Midbrain (tissue), 1 donor: ENCODE data around the gene TRABD.

ENCODE experiments used
- DNase-seq: peaks from one replicate; lab custom pipeline; 2025; lab: John Stamatoyannopoulos, UW

TRABD gene

GRCh38 chr22:50238755-50239154 is 53.0 kb downstream of the TRABD start:
- DNase-seq, result no peak

- DNase-seq, result no peak
These were observed 56.8 kb downstream of the TRABD start for GRCh38 chr22:50242406-50242949.

DNA sequence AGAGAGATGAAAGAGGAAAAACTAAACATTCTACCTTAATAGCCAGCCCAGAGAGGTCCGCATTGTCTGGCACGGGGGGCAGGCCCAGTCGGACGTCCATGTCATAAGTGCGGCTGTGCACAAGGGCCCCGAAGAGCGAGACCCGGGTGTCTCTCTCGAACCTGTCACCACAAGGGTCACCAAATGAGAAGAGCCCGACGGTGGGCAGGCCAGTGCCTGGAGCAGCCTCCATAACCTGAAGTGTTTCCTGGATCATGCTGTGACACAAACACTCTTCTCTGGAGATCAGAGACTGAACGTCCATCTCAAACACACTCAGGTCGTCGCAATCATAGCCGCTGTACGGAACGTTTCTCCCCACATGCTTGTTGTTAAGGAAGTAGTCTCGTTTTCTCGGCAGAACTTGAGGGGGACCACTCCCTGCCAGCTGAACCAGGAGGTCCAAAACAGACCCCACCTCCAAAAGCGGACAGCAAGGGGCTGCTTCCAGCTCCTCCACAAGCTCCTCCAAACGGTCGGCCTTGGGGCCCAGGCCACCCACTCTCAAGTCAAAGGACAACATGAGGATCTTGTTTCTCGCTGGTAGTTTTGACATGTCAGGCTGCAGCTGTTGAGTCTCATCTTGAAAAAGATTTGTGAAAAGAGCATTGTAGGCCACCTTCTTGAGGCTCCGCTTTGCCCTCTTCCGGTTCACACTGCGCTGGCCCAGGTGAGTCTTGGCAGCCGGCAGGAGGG is 58.1 kb downstream of the TRABD start:
- no peak for DNase-seq

DNA sequence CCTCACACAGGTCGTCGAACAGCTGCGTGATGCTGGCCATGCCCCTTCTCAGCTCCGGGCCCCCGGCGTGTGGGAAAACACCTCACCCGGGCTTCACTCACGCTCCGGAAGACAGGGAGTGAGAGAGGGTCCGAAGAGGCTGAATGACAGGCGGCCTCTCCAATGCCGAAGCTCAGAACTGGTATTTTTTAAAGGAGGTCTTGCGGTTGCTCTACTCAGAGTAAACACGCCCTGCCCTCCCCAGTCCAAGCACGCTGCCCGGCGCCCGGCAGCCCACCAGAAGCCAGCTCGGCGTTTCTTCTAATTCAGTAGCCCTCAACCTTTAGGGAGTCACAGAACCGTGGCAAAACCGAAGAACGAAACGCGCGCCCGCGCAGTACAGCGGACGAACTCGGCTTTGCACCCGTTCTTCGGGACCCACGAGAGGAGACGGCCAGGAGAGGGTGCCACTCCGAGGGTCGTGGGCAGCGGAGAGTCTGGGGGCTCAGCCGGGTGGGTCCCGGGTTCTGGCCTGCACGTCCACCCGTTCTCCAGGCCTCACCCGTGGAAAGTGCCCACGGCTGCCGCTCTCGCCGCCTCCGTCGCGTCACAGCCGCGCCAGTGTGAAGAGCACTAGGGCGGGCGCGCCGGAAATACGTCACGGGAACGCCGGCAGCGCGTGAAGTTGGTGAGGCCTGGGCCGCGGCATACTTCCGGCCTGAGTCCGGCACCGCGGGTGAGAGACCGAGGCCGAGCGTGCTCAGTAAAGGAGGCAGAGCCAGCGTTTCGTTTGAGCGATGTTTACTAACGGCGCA is 58.9 kb downstream of the TRABD start, which contains the start of gene TUBGCP6:
Gene TUBGCP6 (minus strand): TSS at position 604 of the 794 bp plus-strand sequence. CDS start 564 bp downstream, at position 40.
- DNase-seq, result peak; percentile 97

DNA sequence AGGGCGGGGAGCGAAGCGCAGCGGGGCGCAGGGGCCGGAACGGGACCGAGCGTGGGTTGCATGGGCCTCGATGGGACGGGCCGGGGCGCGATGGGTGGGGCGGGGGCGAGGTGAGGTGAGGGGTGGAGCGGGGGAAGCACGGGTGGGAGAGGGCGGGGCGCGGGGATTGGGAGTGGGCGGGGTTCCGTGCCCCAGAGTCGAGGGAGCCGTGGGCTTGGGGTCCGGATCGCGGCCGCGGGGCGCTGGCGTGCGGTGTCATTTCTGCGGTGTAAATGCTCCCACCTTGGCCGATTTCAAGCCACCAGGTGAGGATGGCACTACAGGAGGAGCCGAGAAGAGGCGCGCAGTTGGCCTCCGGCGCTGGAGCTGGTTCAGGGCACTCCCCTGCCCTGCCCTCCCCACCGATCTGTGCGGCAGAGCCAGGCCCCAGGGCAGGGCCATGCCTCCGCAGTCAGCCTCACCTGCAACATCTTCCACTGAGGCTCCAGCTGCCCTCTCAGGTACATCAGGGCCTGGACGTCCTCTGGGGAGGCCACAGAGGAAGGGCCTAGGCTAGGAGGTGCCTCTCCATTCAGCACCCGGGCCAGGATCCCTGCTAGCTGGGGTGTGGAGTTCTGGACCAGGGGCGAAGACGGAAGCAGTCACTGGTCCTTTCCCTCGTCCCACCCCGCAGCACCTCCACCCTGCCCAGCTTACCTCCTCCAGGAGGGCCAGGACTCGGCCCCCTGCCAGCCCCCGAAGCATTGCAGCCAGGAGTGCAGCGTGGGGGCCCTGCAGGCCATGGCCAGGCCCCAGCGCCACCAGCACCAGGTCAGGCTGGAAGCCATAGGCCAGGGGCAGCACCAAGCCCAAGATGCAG is 59.7 kb downstream of the TRABD start:
- no peak for DNase-seq

DNA sequence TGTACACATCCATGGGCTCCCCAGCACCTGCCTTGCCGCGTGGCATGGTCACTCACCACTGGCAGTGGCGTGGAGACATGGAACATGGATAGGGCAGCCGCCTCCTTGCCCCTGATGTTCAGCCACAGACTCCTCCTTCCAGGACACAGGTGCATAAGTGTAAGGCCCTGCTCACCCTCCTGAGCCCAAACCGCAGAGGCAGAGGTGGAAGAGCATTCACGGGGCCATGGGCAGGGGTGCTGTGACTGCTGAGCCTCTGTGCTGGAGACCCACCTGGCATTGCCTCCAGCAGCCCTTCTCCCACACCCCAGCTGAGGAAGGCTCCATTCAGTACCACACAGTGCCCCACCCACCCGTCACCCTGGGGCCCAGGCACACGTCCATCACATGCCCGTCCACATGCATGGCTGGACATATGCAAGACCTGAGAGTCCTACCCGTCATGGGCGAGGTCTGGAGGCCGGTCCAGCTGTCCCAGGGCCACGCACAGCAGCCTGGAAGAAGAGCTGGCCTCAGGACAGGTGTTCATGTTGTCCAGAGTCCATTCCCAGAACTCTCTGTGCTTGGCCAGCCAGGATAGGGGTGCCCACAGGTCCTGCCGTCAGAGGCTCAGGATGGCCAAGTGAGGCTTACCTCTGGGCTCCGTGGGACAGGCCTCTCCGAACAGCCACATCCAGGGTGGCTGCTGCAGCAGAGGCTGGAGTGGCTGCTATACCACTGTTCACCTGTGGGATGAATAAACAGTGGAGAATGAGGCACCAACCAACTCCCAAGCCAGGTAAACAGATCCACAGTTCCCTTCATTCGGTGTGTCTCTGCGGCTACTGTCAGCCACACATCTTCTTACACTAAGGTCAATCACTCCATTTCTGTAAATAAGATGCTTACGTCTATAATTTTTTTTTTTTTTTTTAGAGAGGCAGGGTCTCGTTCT is 60.8 kb downstream of the TRABD start:
- DNase-seq, result no peak

DNA sequence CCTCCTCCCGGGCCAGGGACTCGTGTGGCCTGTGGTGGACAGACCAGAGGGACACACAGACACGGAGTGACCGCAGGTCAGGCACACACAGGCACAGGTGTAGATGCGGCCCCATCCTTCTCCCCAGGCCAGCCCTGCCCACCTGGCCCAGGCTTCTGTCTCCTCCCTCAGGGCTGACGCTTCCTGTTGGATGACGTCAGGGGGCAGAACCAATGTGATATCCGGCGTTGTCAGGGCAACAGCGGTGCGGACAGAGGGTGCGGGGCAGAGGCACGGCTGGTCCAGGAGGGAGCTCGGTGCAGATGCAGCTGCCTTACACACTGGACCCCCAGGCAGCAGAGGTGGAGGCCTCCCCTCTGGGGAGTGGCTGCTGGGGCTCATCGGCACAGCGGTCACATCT is 62.0 kb downstream of the TRABD start:
- no peak for DNase-seq

- no peak for DNase-seq
These were observed 62.7 kb downstream of the TRABD start for GRCh38 chr22:50248196-50249081.
